Fibroblast of lung (primary cell): ENCODE results near the gene RAPGEF5. TPM values are rescaled to one million over a fixed set of nuclear protein-coding genes. Genes with fewer than 3 reads are reported as not detected.
A peak's percentile ranks its signal among the peaks of the same experiment; 100 is the strongest.

ENCODE experiments used
- DNase-seq, 2 donors: peaks; one replicate each; pipeline versions ENCODE4 v3.0.0 to v3.0.0-alpha.2; 2010; ENCODE audit warnings: low read depth in 2 of 2
- H2AFZ ChIP-seq: 2 replicates; pipeline ENCODE4 v1.5.1; 2012; ENCODE audit warnings: low read length, control low read depth, inconsistent platforms
- H3K27ac ChIP-seq: 2 replicates; pipeline ENCODE4 v1.5.1; 2011; ENCODE audit warnings: low read length, control low read depth; ENCODE audit not compliant: insufficient read depth
- H3K27me3 ChIP-seq: 2 replicates; pipeline ENCODE4 v1.5.1; 2011; ENCODE audit warnings: mild to moderate bottlenecking, low read length; ENCODE audit not compliant: control insufficient read depth, insufficient read depth
- H3K36me3 ChIP-seq: 2 replicates; pipeline ENCODE4 v1.5.1; 2011; ENCODE audit warnings: low read length; ENCODE audit not compliant: control insufficient read depth, insufficient read depth
- H3K4me1 ChIP-seq: 2 replicates; pipeline ENCODE4 v1.5.1; 2011; ENCODE audit warnings: low read length; ENCODE audit not compliant: control insufficient read depth, insufficient read depth; ENCODE audit errors: extremely low read depth
- H3K4me2 ChIP-seq: 2 replicates; pipeline ENCODE4 v1.5.1; 2011; ENCODE audit warnings: low read length, control low read depth; ENCODE audit not compliant: insufficient read depth; ENCODE audit errors: extremely low read depth
- H3K4me3 ChIP-seq, 4 experiments: fragments of 200-600 bp in 1 of 4; sonication (generic) in 1 of 4; replicated peaks in 1 of 4; 2 replicates each; pipeline ENCODE4 v1.5.1; 2011 to 2016; ENCODE audit warnings: low read length in 4 of 4, low read depth in 3 of 4, mild to moderate bottlenecking in 3 of 4, control low read depth in 2 of 4, inconsistent platforms in 1 of 4, mixed read lengths in 1 of 4; ENCODE audit not compliant: insufficient read depth in 1 of 4; ENCODE audit errors: control extremely low read depth in 1 of 4
- H3K79me2 ChIP-seq: 2 replicates; pipeline ENCODE4 v1.5.1; 2012; ENCODE audit warnings: mild to moderate bottlenecking, low read length, inconsistent platforms; ENCODE audit not compliant: control insufficient read depth, insufficient read depth
- H3K9ac ChIP-seq: 2 replicates; pipeline ENCODE4 v1.5.1; 2011; ENCODE audit warnings: mild to moderate bottlenecking, low read length, control low read depth; ENCODE audit not compliant: insufficient read depth
- H3K9me3 ChIP-seq: 2 replicates; pipeline ENCODE4 v1.5.1; 2012; ENCODE audit warnings: low read depth, low read length; ENCODE audit not compliant: control insufficient read depth, insufficient read depth
- H4K20me1 ChIP-seq: 2 replicates; pipeline ENCODE4 v1.5.1; 2011; ENCODE audit warnings: low read length; ENCODE audit not compliant: control insufficient read depth, insufficient read depth; ENCODE audit errors: extremely low read depth
- CTCF ChIP-seq, 2 donors: IDR thresholded peaks in 1 of 2; conservative IDR thresholded peaks in 1 of 2; 1 replicate in 1 of 2; 2 replicates in 1 of 2; pipeline ENCODE4 v1.5.1; 2011 to 2012; ENCODE audit warnings: low read length in 2 of 2, control low read depth in 1 of 2, inconsistent platforms in 1 of 2, low read depth in 1 of 2, mild to moderate bottlenecking in 1 of 2
- EZH2 ChIP-seq: IDR thresholded peaks from 2 replicates; pipeline ENCODE4 v1.5.1; 2012; ENCODE audit warnings: low read length, control low read depth, mild to moderate bottlenecking; ENCODE audit errors: missing control alignments
- polyA plus RNA-seq, 2 donors: library from polyadenylated mRNA; depleted of rRNA in 1 of 2; stranded (reverse) in 1 of 2; unstranded in 1 of 2; fragments of >200 nt; gene quantifications; 2 replicates each; pipeline ENCODE4 v1.2.1, GENCODE V29; 2011 to 2012; ENCODE audit warnings: missing spikeins in 1 of 2
- total RNA-seq: library from RNA; depleted of rRNA; stranded (reverse); fragments of >200 nt; gene quantifications from 2 replicates; pipeline ENCODE4 v1.2.1, GENCODE V29; 2014

RAPGEF5 gene
- total and polyA plus RNA-seq, 2 donors (not counting 1 experiment from before 2014, with no cell fraction given): 1.4 to 1.5 TPM

GRCh38 chr7:22320416-22320815 lies 36.5 kb downstream of the RAPGEF5 start:
- Histone ChIP-seq H3K36me3 (no peaks in the 10 kb centered on the region), H3K27ac (no peak overlapping the region), H4K20me1 (no peaks in the 10 kb centered on the region), H3K4me3 (no peak overlapping the region), H3K27me3 (no peaks in the 10 kb centered on the region), H3K4me2 (no peak overlapping the region), H3K79me2 (no peaks in the 10 kb centered on the region), H3K9ac (no peak overlapping the region), H3K4me1 (no peaks in the 10 kb centered on the region), H3K9me3 (no peaks in the 10 kb centered on the region), H2AFZ (no peak overlapping the region)
- no peak for TF ChIP-seq CTCF (conservative IDR thresholded peaks at IDR 0.05 in 1 of 2, IDR thresholded peaks at IDR 0.05 in 1 of 2; ENCODE audit: low read depth in 1 of 2, low read length in 2 of 2)
- TF ChIP-seq EZH2: no peak
- peak in 1 of 2 donors; percentile 6 for DNase-seq

GRCh38 chr7:22319424-22320403 lies 37.2 kb downstream of the RAPGEF5 start:
- Histone ChIP-seq H3K79me2 (no peaks in the 10 kb centered on the region), H3K9ac (no peak overlapping the region), H4K20me1 (no peaks in the 10 kb centered on the region), H3K27ac (no peak overlapping the region), H3K4me1 (no peaks in the 10 kb centered on the region), H3K27me3 (no peaks in the 10 kb centered on the region), H3K4me2 (no peak overlapping the region), H2AFZ (no peak overlapping the region), H3K9me3 (no peaks in the 10 kb centered on the region), H3K4me3 (no peak overlapping the region), H3K36me3 (no peaks in the 10 kb centered on the region)
- TF ChIP-seq CTCF (conservative IDR thresholded peaks at IDR 0.05 in 1 of 2, IDR thresholded peaks at IDR 0.05 in 1 of 2; ENCODE audit: low read depth in 1 of 2, low read length in 2 of 2) (no peak), EZH2 (no peak)
- no peak for DNase-seq

GRCh38 chr7:22318376-22318775 lies 38.6 kb downstream of the RAPGEF5 start:
- Histone ChIP-seq H3K9me3 (no peaks in the 10 kb centered on the region), H3K36me3 (no peaks in the 10 kb centered on the region), H3K4me3 (no peak overlapping the region), H2AFZ (no peak overlapping the region), H3K27me3 (no peaks in the 10 kb centered on the region), H3K79me2 (no peaks in the 10 kb centered on the region), H4K20me1 (no peaks in the 10 kb centered on the region), H3K4me2 (no peak overlapping the region), H3K27ac (no peak overlapping the region), H3K4me1 (no peaks in the 10 kb centered on the region), H3K9ac (no peak overlapping the region)
- TF ChIP-seq CTCF (conservative IDR thresholded peaks at IDR 0.05 in 1 of 2, IDR thresholded peaks at IDR 0.05 in 1 of 2; ENCODE audit: low read depth in 1 of 2, low read length in 2 of 2) (no peak), EZH2 (no peak)
- DNase-seq: no peak
